Measurements from ENCODE around the gene SNAPC4. TPM values are rescaled to one million over a fixed set of nuclear protein-coding genes. Genes with fewer than 3 reads are reported as not detected.

SNAPC4 gene
- total RNA-seq, 2 experiments from 2014 or later = 9.6 to 9.9 TPM

DNA sequence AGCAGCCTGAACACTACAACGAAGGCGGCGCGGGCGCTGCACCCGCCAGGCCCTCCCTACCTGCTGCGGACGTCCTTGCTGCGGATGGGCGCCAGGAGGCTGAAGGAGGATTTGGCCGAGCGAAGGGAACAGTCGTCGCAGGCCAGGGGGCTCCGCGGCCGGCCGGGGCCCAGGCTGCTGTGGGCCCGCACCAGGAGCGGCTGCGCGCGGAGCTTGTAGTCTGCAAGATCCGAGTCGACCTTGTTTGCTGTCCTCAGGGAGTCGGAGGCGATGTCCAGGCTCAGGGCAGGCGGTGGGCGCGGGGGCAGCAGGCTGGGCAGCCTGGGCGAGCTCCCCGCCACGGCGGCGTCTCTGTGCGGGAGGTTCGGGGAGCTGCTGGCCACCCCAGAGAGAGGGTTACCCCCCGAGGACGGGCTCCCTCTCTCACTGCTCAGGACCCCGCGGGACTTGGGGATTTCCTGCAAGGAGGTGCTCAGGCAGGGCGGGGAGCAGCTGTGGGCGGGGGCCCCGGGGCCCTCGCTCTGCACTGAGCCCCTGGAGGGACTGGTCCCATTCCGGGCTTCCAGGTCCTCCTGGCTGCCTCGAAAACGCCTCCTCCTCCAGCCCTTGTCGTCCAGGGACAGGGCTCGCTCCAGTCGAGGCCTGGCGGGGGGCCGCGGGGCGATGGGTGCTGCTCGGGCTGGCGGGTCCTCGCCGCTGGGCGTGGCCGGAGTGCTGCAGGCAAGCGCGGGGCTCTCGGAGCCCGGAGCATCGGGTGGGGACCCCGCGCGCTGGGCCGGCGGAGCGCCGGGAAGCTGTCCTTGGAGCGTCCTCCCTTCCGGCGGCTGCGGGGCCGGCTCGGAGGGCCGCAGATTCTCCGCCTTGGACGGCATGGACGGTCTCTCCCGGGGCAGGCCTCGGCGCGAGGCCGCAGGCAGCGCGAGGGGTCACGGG lies 38.8 kb upstream of the SNAPC4 start:
- peak overlapping the region; percentile 83 for H3K4me3 Mint-ChIP-seq
- POLR2A ChIA-PET = interaction anchor here (0.6 to 1.4 kb wide), 6 partner anchors 10 to 76 kb away, joined by 3 to 9 read pairs (median 4); no protein-coding TSS in a partner anchor
- peaks cover 3% of the 10 kb centered on the region for H3K36me3 Mint-ChIP-seq
- ATAC-seq (ENCODE audit: low read depth) = peak; percentile 73
- peak overlapping the region; percentile 69 for H3K27ac Mint-ChIP-seq
- H3K4me1 Mint-ChIP-seq = peaks cover 21% of the 10 kb centered on the region
- H3K27me3 Mint-ChIP-seq = no peaks in the 10 kb centered on the region
- no peaks in the 10 kb centered on the region for H3K9me3 Mint-ChIP-seq
- DNase-seq = peak; percentile 80

GRCh38 chr9:136437839-136438547 lies 38.0 kb upstream of the SNAPC4 start:
- no peaks in the 10 kb centered on the region for H3K27me3 Mint-ChIP-seq
- no peaks in the 10 kb centered on the region for H3K9me3 Mint-ChIP-seq
- H3K36me3 Mint-ChIP-seq = no peaks in the 10 kb centered on the region
- POLR2A ChIA-PET = interaction anchor here (1.0 to 1.4 kb wide), 4 partner anchors 24 to 75 kb away, joined by 3 to 9 read pairs (median 4); no protein-coding TSS in a partner anchor
- H3K4me1 Mint-ChIP-seq = peaks cover 21% of the 10 kb centered on the region
- ATAC-seq (ENCODE audit: low read depth) (no peak), DNase-seq (no peak)
- peak overlapping the region; percentile 83 for H3K4me3 Mint-ChIP-seq
- peak overlapping the region; percentile 69 for H3K27ac Mint-ChIP-seq

GRCh38 chr9:136437430-136437829 lies 37.5 kb upstream of the SNAPC4 start:
- DNase-seq (no peak), ATAC-seq (ENCODE audit: low read depth) (no peak)
- H3K4me3 Mint-ChIP-seq = peak overlapping the region; percentile 83
- POLR2A ChIA-PET = no interaction called here
- no peak overlapping the region for H3K27ac Mint-ChIP-seq
- no peaks in the 10 kb centered on the region for H3K36me3 Mint-ChIP-seq
- H3K27me3 Mint-ChIP-seq = no peaks in the 10 kb centered on the region
- peaks cover 21% of the 10 kb centered on the region for H3K4me1 Mint-ChIP-seq
- no peaks in the 10 kb centered on the region for H3K9me3 Mint-ChIP-seq

GRCh38 chr9:136436055-136436634 lies 36.2 kb upstream of the SNAPC4 start:
- Mint-ChIP-seq H3K27me3 (no peaks in the 10 kb centered on the region), H3K4me1 (peaks cover 21% of the 10 kb centered on the region), H3K9me3 (no peaks in the 10 kb centered on the region), H3K36me3 (no peaks in the 10 kb centered on the region), H3K27ac (no peak overlapping the region), H3K4me3 (no peak overlapping the region)
- ATAC-seq (ENCODE audit: low read depth) (no peak), DNase-seq (no peak)
- POLR2A ChIA-PET = no interaction called here

DNA sequence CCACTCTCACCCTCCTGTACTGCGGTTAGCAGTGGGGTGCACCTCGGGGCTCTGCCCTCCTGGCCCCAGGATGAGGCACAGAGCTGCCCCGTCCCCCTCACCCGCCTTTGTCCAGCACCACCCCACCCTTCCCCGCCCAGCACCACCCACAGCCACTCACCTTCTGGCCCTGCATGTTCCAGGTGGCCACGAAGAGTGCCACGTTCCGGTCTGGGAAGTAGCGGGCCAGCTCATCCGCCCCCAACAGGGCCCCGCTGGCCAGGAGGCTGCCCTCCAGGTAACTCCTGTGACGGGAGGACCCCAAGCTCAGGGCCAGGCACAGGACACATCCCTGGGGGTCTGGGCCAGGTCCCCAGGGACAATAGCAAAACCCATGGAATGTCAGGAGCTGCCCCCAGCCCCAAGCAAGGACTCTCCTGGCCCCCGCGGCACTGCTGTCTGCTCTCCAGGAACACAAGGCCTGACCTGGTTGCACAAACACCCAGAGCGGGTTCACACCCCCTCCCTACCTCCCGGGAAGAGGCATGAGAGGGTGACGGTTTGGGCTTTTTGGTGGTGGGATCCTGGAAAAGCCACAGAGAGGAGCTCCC lies 34.7 kb upstream of the SNAPC4 start:
- POLR2A ChIA-PET = no interaction called here
- no peak for DNase-seq
- Mint-ChIP-seq H3K4me3 (no peak overlapping the region), H3K9me3 (no peaks in the 10 kb centered on the region), H3K36me3 (no peaks in the 10 kb centered on the region), H3K4me1 (peaks cover 21% of the 10 kb centered on the region), H3K27ac (no peak overlapping the region), H3K27me3 (no peaks in the 10 kb centered on the region)
- ATAC-seq (ENCODE audit: low read depth) = no peak

- Mint-ChIP-seq H3K27me3 (no peaks in the 10 kb centered on the region), H3K36me3 (no peaks in the 10 kb centered on the region), H3K9me3 (no peaks in the 10 kb centered on the region), H3K27ac (no peak overlapping the region), H3K4me1 (peaks cover 21% of the 10 kb centered on the region), H3K4me3 (no peak overlapping the region)
- ATAC-seq (ENCODE audit: low read depth) = no peak
- POLR2A ChIA-PET = no interaction called here
- DNase-seq = no peak
These were observed 34.0 kb upstream of the SNAPC4 start for GRCh38 chr9:136433849-136434579.

GRCh38 chr9:136433043-136433715 lies 33.2 kb upstream of the SNAPC4 start:
- Mint-ChIP-seq H3K9me3 (no peaks in the 10 kb centered on the region), H3K4me3 (no peak overlapping the region), H3K27ac (no peak overlapping the region), H3K4me1 (peaks cover 19% of the 10 kb centered on the region), H3K27me3 (no peaks in the 10 kb centered on the region), H3K36me3 (no peaks in the 10 kb centered on the region)
- ATAC-seq (ENCODE audit: low read depth) = no peak
- POLR2A ChIA-PET = no interaction called here
- DNase-seq = no peak

GRCh38 chr9:136432591-136432990 lies 32.6 kb upstream of the SNAPC4 start:
- peaks cover 14% of the 10 kb centered on the region for H3K4me1 Mint-ChIP-seq
- POLR2A ChIA-PET = no interaction called here
- H3K36me3 Mint-ChIP-seq = no peaks in the 10 kb centered on the region
- ATAC-seq (ENCODE audit: low read depth) (no peak), DNase-seq (no peak)
- H3K4me3 Mint-ChIP-seq = no peak overlapping the region
- H3K27me3 Mint-ChIP-seq = no peaks in the 10 kb centered on the region
- no peak overlapping the region for H3K27ac Mint-ChIP-seq
- H3K9me3 Mint-ChIP-seq = no peaks in the 10 kb centered on the region

DNA sequence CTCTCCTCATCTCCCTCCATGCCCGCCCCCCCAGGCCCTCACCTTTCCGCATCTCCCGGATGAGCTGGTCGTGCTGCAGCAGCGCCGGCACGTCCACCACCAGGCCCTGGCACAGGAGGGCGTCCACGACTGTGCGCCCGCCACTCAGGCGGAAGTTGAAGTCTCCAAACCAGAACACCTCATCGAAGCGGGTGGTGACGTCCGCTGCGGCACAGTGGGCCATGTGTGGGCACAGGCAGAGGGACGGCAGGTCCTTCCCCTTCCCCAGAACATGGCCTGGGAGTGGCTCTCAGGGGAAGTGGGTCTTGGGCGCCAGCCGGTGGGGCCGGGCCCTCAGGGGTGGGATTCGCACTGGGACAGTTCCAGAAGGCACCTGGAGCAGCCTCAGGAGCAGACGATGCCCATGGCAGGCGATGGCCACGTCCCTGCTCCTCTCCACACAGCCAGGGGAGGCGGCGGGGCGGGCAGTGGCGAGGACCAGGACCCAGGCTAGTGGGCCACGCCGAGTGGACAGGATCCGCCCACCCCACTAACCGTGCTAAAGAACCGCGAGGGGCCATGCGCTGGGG lies 31.9 kb upstream of the SNAPC4 start:
- H3K27me3 Mint-ChIP-seq = no peaks in the 10 kb centered on the region
- H3K36me3 Mint-ChIP-seq = no peaks in the 10 kb centered on the region
- H3K4me1 Mint-ChIP-seq = peaks cover 7% of the 10 kb centered on the region
- no peaks in the 10 kb centered on the region for H3K9me3 Mint-ChIP-seq
- no peak overlapping the region for H3K27ac Mint-ChIP-seq
- H3K4me3 Mint-ChIP-seq = no peak overlapping the region
- DNase-seq (no peak), ATAC-seq (ENCODE audit: low read depth) (no peak)
- POLR2A ChIA-PET = no interaction called here

DNA sequence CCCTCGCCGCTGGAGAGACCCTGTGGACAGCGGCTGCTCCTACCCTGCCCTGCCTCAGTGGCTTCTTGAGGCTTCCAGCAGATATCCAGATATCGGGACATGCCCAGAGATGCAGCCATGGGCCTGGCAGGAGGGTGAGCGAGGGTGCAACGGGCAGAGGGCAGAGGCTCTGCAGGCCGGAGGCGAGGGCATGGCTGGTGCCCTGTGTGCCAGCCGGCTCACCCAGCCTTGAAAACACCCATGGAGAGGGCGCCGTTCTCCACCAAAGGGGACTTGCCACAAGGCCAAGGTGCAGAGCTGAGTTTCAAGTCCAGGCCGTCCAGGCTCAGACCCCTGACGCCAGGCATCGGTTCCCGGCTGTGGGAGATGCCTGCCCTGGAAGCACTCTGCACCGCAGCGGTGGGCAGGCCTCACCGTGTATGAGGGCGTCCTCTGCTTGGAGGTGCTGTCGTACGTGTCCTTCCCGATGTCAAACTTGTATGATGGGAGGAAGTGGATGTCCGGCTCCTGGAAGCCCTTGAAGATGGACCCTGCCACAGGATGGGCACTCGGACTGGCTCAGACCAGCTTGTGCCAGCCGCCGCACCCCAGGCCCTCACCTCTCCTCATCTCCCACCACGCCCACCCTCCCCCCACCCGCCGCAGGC lies 30.7 kb upstream of the SNAPC4 start:
- H3K9me3 Mint-ChIP-seq = no peaks in the 10 kb centered on the region
- DNase-seq = no peak
- H3K4me1 Mint-ChIP-seq = no peaks in the 10 kb centered on the region
- ATAC-seq (ENCODE audit: low read depth) = no peak
- POLR2A ChIA-PET = no interaction called here
- no peaks in the 10 kb centered on the region for H3K36me3 Mint-ChIP-seq
- no peaks in the 10 kb centered on the region for H3K27me3 Mint-ChIP-seq
- no peak overlapping the region for H3K4me3 Mint-ChIP-seq
- no peak overlapping the region for H3K27ac Mint-ChIP-seq

DNA sequence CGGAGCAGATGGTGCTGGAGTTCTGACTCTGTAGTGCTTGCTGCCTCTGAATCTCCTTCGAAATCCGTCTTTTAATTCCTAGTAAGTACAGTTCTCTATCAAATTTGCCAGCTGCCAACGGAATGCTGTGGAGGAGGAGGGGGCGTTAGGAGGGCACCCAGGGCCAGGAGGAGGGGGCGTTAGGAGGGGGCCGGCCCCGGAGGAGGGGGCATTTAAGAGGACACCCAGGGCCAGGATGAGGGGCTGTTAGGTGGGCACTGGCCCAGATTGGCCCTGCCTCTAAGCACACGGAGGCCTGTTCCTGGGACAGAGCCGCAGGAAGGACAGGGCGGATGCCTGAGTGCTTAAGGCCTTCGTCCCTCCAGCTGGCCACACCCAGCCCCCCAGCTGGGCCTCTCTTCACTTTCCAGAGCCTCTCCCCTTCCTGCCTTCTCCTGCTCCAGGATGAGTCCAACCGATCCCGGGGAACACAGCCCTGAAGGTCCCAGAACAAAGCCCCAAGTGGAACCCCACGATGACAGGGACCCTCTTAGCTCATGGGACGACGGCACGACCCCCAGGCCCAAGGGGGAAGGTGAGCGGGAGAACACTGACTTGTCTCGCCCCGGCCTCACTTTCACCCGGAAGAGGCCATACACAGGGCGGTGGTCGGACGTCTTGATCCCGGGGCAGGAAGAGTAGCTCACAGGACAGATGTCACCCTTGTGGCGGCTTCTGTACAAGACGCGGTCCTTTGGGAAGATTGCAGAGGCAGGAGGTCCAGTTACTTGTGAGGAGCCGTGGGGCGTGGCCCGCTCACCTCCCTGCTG lies 29.9 kb upstream of the SNAPC4 start:
- DNase-seq (no peak), ATAC-seq (ENCODE audit: low read depth) (no peak)
- no peak overlapping the region for H3K4me3 Mint-ChIP-seq
- POLR2A ChIA-PET = interaction anchor here (0.7 kb wide), 1 partner anchor 9 kb away, joined by 3 read pairs; no protein-coding TSS in a partner anchor
- H3K9me3 Mint-ChIP-seq = no peaks in the 10 kb centered on the region
- H3K27me3 Mint-ChIP-seq = no peaks in the 10 kb centered on the region
- no peak overlapping the region for H3K27ac Mint-ChIP-seq
- H3K36me3 Mint-ChIP-seq = peaks cover 1% of the 10 kb centered on the region
- no peaks in the 10 kb centered on the region for H3K4me1 Mint-ChIP-seq
